Measurements from ENCODE around the gene LRRC72. TPM values are rescaled to one million over a fixed set of nuclear protein-coding genes. Genes with fewer than 3 reads are reported as not detected.
"Not testable (repeated sequence)": the region's sequence is repeated elsewhere in the genome, so short reads cannot be mapped to it uniquely, and the experiment has no call there.

The LRRC72 gene
- total and polyA plus RNA-seq, 9 of the 15 experiments (the other 6 are each of a cell fraction or from before 2014, with no cell fraction given) = 0.10 TPM; not detected in 8

DNA sequence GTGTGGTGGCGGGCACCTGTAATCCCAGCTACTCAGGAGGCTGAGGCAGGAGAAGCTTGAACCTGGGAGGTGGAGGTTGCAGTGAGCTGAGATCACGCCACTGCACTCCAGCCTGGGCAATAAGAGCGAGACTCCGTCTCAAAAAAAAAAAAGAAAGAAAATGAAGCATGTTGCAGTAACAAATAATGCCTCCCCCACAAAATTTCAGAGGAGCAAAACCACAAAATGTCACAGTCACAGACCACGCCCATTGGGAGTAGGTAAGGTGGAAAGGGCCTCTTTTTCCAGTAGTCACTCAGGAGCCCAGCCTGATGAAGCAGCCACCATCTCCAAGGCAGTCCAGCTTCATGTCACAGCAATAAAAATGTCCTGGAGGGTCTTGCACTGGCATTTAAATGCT lies 20.2 kb upstream of the LRRC72 start:
- intact Hi-C loops (cut with micrococcal nuclease) = not testable (repeated sequence)

More for the DNA sequence above, 20.2 kb upstream of the LRRC72 start:
- H3K4me3 ChIP-seq; H3K9ac ChIP-seq (ENCODE audit: insufficient read depth in 1 of 2, low read depth in 2 of 2, low read length in 2 of 2); H3K27me3 ChIP-seq (ENCODE audit: control insufficient read depth in 2 of 2, insufficient read depth in 2 of 2, low read length in 2 of 2); BruUV-seq (replicated peaks); H3K79me2 ChIP-seq (ENCODE audit: control insufficient read depth, insufficient read depth, low read length); FAIRE-seq; H3K36me3 ChIP-seq (ENCODE audit: control insufficient read depth, insufficient read depth, low read length); H4K20me1 ChIP-seq (replicated peaks; ENCODE audit: control insufficient read depth, insufficient read depth, low read length); in situ Hi-C loops (cut with MboI); H3K9me3 ChIP-seq (replicated peaks; ENCODE audit: control insufficient read depth, insufficient read depth, low read depth, low read length); H3K9me1 ChIP-seq (ENCODE audit: control insufficient read depth, insufficient read depth, low read length); H3K27ac ChIP-seq (ENCODE audit: extremely low read depth, low read depth, low read length); TF ChIP-seq ID3 (CRISPR knock-in tag; IDR thresholded peaks at IDR 0.05): not testable (repeated sequence)
- DNase-seq (ENCODE audit: extremely low read depth in 1 of 4, low spot score in 3 of 4) (peak; percentile 32 to 63 (median 46)), ATAC-seq (peak; percentile 78)
- Histone ChIP-seq H3K4me1 (replicated peaks in 1 of 2; ENCODE audit: control insufficient read depth in 2 of 2, insufficient read depth in 2 of 2, low read length in 2 of 2) (peaks cover 3 to 10% of the 10 kb centered on the region in 2 experiments; a peak in 2 of 5 replicates), H2AFZ (ENCODE audit: low read depth, low read length) (peak overlapping the region; percentile 35), H3K4me2 (ENCODE audit: insufficient read depth, low read length) (peak overlapping the region; percentile 27; the same call in 1 of the 2 replicates)
- TF ChIP-seq SMARCA4 (IDR thresholded peaks at IDR 0.05) (peak; percentile 50; the same call in 1 of the 2 replicates), TRIM24 (IDR thresholded peaks at IDR 0.05) (peak; percentile 49 to 51; a peak in 2 of 4 replicates), EGR1 (conservative IDR thresholded peaks at IDR 0.05) (0 out of 2 replicates have a peak, but pooled peaks have one; percentile 31), ESRRA (IDR thresholded peaks at IDR 0.05; ENCODE audit: borderline replicate concordance, low read depth) (peak; percentile 58; the same call in 1 of the 2 replicates), ZNF384 (IDR thresholded peaks at IDR 0.05; ENCODE audit: low read depth, low read length) (0 out of 2 replicates have a peak, but pooled peaks have one; percentile 50), ID3 (tag; IDR thresholded peaks at IDR 0.05) (0 out of 2 replicates have a peak, but pooled peaks have one; percentile 20), DPF2 (IDR thresholded peaks at IDR 0.05) (peak; percentile 59; the same call in 1 of the 2 replicates), CC2D1A (IDR thresholded peaks at IDR 0.05) (peak; percentile 30; the same call in 1 of the 2 replicates), SMARCE1 (IDR thresholded peaks at IDR 0.05) (peak; percentile 49; the same call in 1 of the 2 replicates), ATF7 (IDR thresholded peaks at IDR 0.05) (0 out of 2 replicates have a peak, but pooled peaks have one; percentile 13), SOX6 (IDR thresholded peaks at IDR 0.05) (peak; percentile 23; the same call in 1 of the 2 replicates)
- TF ChIP-seq, protein P1, sequence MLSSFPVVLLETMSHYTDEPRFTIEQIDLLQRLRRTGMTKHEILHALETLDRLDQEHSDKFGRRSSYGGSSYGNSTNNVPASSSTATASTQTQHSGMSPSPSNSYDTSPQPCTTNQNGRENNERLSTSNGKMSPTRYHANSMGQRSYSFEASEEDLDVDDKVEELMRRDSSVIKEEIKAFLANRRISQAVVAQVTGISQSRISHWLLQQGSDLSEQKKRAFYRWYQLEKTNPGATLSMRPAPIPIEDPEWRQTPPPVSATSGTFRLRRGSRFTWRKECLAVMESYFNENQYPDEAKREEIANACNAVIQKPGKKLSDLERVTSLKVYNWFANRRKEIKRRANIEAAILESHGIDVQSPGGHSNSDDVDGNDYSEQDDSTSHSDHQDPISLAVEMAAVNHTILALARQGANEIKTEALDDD (IDR thresholded peaks at IDR 0.05) = 0 out of 2 replicates have a peak, but pooled peaks have one; percentile 46
- TF ChIP-seq, protein P2, sequence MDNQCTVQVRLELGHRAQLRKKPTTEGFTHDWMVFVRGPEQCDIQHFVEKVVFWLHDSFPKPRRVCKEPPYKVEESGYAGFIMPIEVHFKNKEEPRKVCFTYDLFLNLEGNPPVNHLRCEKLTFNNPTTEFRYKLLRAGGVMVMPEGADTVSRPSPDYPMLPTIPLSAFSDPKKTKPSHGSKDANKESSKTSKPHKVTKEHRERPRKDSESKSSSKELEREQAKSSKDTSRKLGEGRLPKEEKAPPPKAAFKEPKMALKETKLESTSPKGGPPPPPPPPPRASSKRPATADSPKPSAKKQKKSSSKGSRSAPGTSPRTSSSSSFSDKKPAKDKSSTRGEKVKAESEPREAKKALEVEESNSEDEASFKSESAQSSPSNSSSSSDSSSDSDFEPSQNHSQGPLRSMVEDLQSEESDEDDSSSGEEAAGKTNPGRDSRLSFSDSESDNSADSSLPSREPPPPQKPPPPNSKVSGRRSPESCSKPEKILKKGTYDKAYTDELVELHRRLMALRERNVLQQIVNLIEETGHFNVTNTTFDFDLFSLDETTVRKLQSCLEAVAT (IDR thresholded peaks at IDR 0.05) = peak in 1 of 2 experiments; percentile 83; a peak in 2 of 4 replicates
- ChIA-PET CTCF (ENCODE audit: low intra/inter-chr PET ratio) (interaction anchor here (0.6 kb wide), 1 partner anchor 9 kb away, joined by 8 read pairs; no protein-coding TSS in a partner anchor), POLR2A (interaction anchor here (2.8 kb wide), 1 partner anchor 13 kb away, joined by 12 read pairs; no protein-coding TSS in a partner anchor)
- WGBS (ENCODE audit: insufficient coverage, low coverage, missing lambda C conversion rate) = 58% methylated on average over 2 of the region's 5 CpGs
